HepG2 (cell line): ENCODE data around the gene FGFBP1. TPM values are rescaled to one million over a fixed set of nuclear protein-coding genes. Genes with fewer than 3 reads are reported as not detected.

Source experiments
- ATAC-seq: fragments of 200-7000 bp; cut with Tn5 transposase; 3 replicates; pipeline ENCODE4 v1.9.1; 2020; ENCODE audit warnings: mild to moderate bottlenecking, moderate library complexity
- BruUV-seq: library from RNA; stranded (reverse); fragments of 400-500 nt; replicated peaks from 2 replicates; lab custom pipeline; 2021; lab: Mats Ljungman, UMichigan
- CTCF ChIA-PET: fragments of 300-600 bp; formaldehyde crosslinking; extraction: SDS; loops from one replicate; lab custom pipeline; 2021; ENCODE audit warnings: low total read pairs, inconsistent platforms, low intra/inter-chr PET ratio; lab: Yijun Ruan, JAX
- POLR2A ChIA-PET: fragments of 350-600 bp; sonication (Branson Sonifier 250); formaldehyde crosslinking; loops from one replicate; lab custom pipeline; 2020; ENCODE audit warnings: antibody characterized with exemption, inconsistent platforms; lab: Yijun Ruan, JAX
- DNase-seq: peaks from one replicate; pipeline ENCODE4 v3.0.0-alpha.2; 2015; ENCODE audit warnings: low spot score
- FAIRE-seq: peaks from 3 replicates; lab custom pipeline; 2011; peaks lifted over from hg19 to GRCh38; lab: Jason Lieb, UNC
- H2AFZ ChIP-seq: one replicate; pipeline ENCODE4 v1.6.1; 2011; ENCODE audit warnings: low read length, inconsistent platforms
- H3K27ac ChIP-seq: fragments of 300-600 bp; 3 replicates; pipeline ENCODE4 v1.8.0; 2011; ENCODE audit warnings: mixed run types, mild to moderate bottlenecking, mixed read lengths, low read length, inconsistent platforms; ENCODE audit not compliant: insufficient read depth; ENCODE audit errors: extremely low read length
- H3K27me3 ChIP-seq, 2 experiments: fragments of 200-600 bp in 1 of 2; 2 replicates in 1 of 2; 3 replicates in 1 of 2; pipeline versions ENCODE4 v1.6.0 to v1.8.0; 2011; ENCODE audit warnings: low read length in 2 of 2, mild to moderate bottlenecking in 2 of 2, moderate library complexity in 2 of 2, inconsistent platforms in 1 of 2; ENCODE audit not compliant: insufficient read depth in 2 of 2, control insufficient read depth in 1 of 2
- H3K36me3 ChIP-seq, 2 experiments: fragments of 200-600 bp in 1 of 2; replicated peaks in 1 of 2; 2 replicates in 1 of 2; 3 replicates in 1 of 2; pipeline versions ENCODE4 v1.5.1 to v1.8.0; 2011; ENCODE audit warnings: low read length in 2 of 2, inconsistent platforms in 1 of 2; ENCODE audit not compliant: insufficient read depth in 2 of 2, control insufficient read depth in 1 of 2
- H3K4me1 ChIP-seq: 2 replicates; pipeline ENCODE4 v1.5.1; 2012; ENCODE audit warnings: low read length, inconsistent platforms; ENCODE audit not compliant: insufficient read depth
- H3K4me2 ChIP-seq: 2 replicates; pipeline ENCODE4 v1.6.0; 2011; ENCODE audit warnings: low read depth, low read length, inconsistent platforms
- H3K4me3 ChIP-seq, 3 experiments: fragments of 200-600 bp in 1 of 3; sonication (generic), shearing (Covaris generic) in 1 of 3; replicated peaks in 1 of 3; 2 replicates each; pipeline ENCODE4 v1.5.1; 2011 to 2016; ENCODE audit warnings: low read length in 3 of 3, inconsistent platforms in 2 of 3, low read depth in 2 of 3, mild to moderate bottlenecking in 2 of 3, control low read depth in 1 of 3, mixed read lengths in 1 of 3; ENCODE audit not compliant: insufficient read depth in 1 of 3
- H3K79me2 ChIP-seq: one replicate; pipeline ENCODE4 v1.6.1; 2011; ENCODE audit warnings: low read length, inconsistent platforms; ENCODE audit not compliant: insufficient read depth
- H3K9ac ChIP-seq: 2 replicates; pipeline ENCODE4 v1.6.0; 2011; ENCODE audit warnings: mild to moderate bottlenecking, low read depth, low read length, inconsistent platforms; ENCODE audit not compliant: insufficient read depth
- H3K9me3 ChIP-seq: 2 replicates; pipeline ENCODE4 v1.5.1; 2012; ENCODE audit warnings: mild to moderate bottlenecking, low read length
- H4K20me1 ChIP-seq: 2 replicates; pipeline ENCODE4 v1.6.0; 2011; ENCODE audit warnings: inconsistent platforms, mild to moderate bottlenecking, low read length, moderate library complexity; ENCODE audit not compliant: insufficient read depth
- DPF2 ChIP-seq: sonication (generic); formaldehyde crosslinking; IDR thresholded peaks from 2 replicates; pipeline ENCODE4 v1.4.0; 2020; ENCODE audit warnings: mild to moderate bottlenecking, low read depth, missing genetic modification reagents, borderline replicate concordance
- HDAC2 ChIP-seq: sonication (generic); formaldehyde crosslinking; IDR thresholded peaks from 2 replicates; pipeline ENCODE4 v1.4.0; 2020; ENCODE audit warnings: missing genetic modification reagents
- JUN ChIP-seq: sonication (generic); formaldehyde crosslinking; IDR thresholded peaks from 2 replicates; pipeline ENCODE4 v1.4.0; 2020; ENCODE audit warnings: mild to moderate bottlenecking, missing genetic modification reagents
- NCOR1 ChIP-seq: fragments of 200-600 bp; sonication (generic); IDR thresholded peaks from 2 replicates; pipeline ENCODE4 v1.7.0; 2017; ENCODE audit warnings: antibody characterized with exemption, low read length, borderline replicate concordance
- NR1H2 ChIP-seq: sonication (generic); formaldehyde crosslinking; IDR thresholded peaks from 2 replicates; pipeline ENCODE4 v1.8.1; 2022; ENCODE audit warnings: low read depth, missing genetic modification reagents, borderline replicate concordance
- NRL ChIP-seq: sonication (generic); formaldehyde crosslinking; IDR thresholded peaks from 2 replicates; pipeline ENCODE4 v1.5.0; 2020; ENCODE audit warnings: missing genetic modification reagents, mild to moderate bottlenecking, moderate library complexity, borderline replicate concordance
- RAD51 ChIP-seq: fragments of 450-650 bp; IDR thresholded peaks from 2 replicates; pipeline ENCODE4 v1.6.1; 2016; ENCODE audit warnings: borderline replicate concordance
- SUZ12 ChIP-seq: fragments of 150-350 bp; IDR thresholded peaks from 2 replicates; pipeline ENCODE4 v1.6.1; 2014; ENCODE audit warnings: low read depth, low read length
- TBP ChIP-seq: sonication (generic); formaldehyde crosslinking; IDR thresholded peaks from 2 replicates; pipeline ENCODE4 v1.5.0; 2020; ENCODE audit warnings: missing genetic modification reagents
- TEAD3 ChIP-seq: optimal IDR thresholded peaks from 2 replicates; pipeline ENCODE3; 2016; ENCODE audit warnings: borderline replicate concordance
- TOE1 ChIP-seq: sonication (generic); formaldehyde crosslinking; IDR thresholded peaks from 2 replicates; pipeline ENCODE4 v1.4.0; 2020; ENCODE audit warnings: mild to moderate bottlenecking, missing genetic modification reagents
- ZNF232 ChIP-seq: sonication (generic); formaldehyde crosslinking; IDR thresholded peaks from 2 replicates; pipeline ENCODE4 v1.4.0; 2020; ENCODE audit warnings: missing genetic modification reagents, borderline replicate concordance
- ZNF33B ChIP-seq: sonication (generic); formaldehyde crosslinking; IDR thresholded peaks from 2 replicates; pipeline ENCODE4 v1.5.1; 2020; ENCODE audit warnings: mild to moderate bottlenecking, missing genetic modification reagents
- ZNF501 ChIP-seq: sonication (generic); formaldehyde crosslinking; IDR thresholded peaks from 2 replicates; pipeline ENCODE4 v1.5.1; 2020; ENCODE audit warnings: mild to moderate bottlenecking, moderate library complexity, missing genetic modification reagents
- ZNF614 ChIP-seq: IDR thresholded peaks from 2 replicates; pipeline ENCODE4 v1.6.1; 2018; ENCODE audit warnings: missing biosample characterization, missing genetic modification reagents, inconsistent platforms, borderline replicate concordance
- ZNF746 ChIP-seq: sonication (generic); formaldehyde crosslinking; IDR thresholded peaks from 2 replicates; pipeline ENCODE4 v1.8.0; 2022; ENCODE audit warnings: mild to moderate bottlenecking, missing genetic modification reagents
- ZNF773 ChIP-seq: sonication (generic); formaldehyde crosslinking; IDR thresholded peaks from 2 replicates; pipeline ENCODE4 v1.4.0; 2020; ENCODE audit warnings: missing genetic modification reagents, borderline replicate concordance
- WGBS: methylation state at CpG from one replicate; pipeline ENCODE4 v1.1.6; 2017; ENCODE audit warnings: low lambda C conversion rate; 5-methylcytosine and 5-hydroxymethylcytosine counted together
- in situ Hi-C: cut with HindIII; loops from 2 replicates; pipeline ENCODE4 v1.10.0; 2017; ENCODE audit warnings: low pct_unique_long_range_greater_than_20kb; ENCODE audit not compliant: extremely low pct_ligation_motif_present
- intact Hi-C: fragments of 100-400 bp; cut with micrococcal nuclease; formaldehyde crosslinking; loops from one replicate; pipeline ENCODE4 v1.10.0; 2022; ENCODE audit not compliant: unreplicated experiment
- polyA plus RNA-seq, 8 experiments: library from polyadenylated mRNA; depleted of rRNA in 3 of 8; stranded (reverse) in 7 of 8; unstranded in 1 of 8; fragments of >200 nt; fragmentation: Illumina TruSeq in 4 of 8; extraction: Trizol in 4 of 8; gene quantifications; 2 replicates each; pipeline versions ENCODE4 v1.2.1 to v1.2.3, GENCODE V29; 2011 to 2016; ENCODE audit warnings: low read depth in 4 of 8, missing spikeins in 1 of 8, mixed read lengths in 1 of 8; ENCODE audit not compliant: insufficient read depth in 1 of 8
- total RNA-seq, 5 experiments: library from RNA; depleted of rRNA; stranded (reverse); fragments of >200 nt; fragmentation: Illumina TruSeq; extraction: Trizol; gene quantifications; 2 replicates each; pipeline ENCODE4 v1.2.3, GENCODE V29; 2016; ENCODE audit warnings: low read depth in 1 of 5
- TF ChIP-seq, protein P1 (sequence below): sonication (generic); formaldehyde crosslinking; IDR thresholded peaks from 2 replicates; pipeline ENCODE4 v1.5.0; 2020; ENCODE audit warnings: missing genetic modification reagents, mild to moderate bottlenecking, borderline replicate concordance
- TF ChIP-seq, protein P2 (sequence below): IDR thresholded peaks from 2 replicates; pipeline ENCODE4 v1.6.1; 2018; ENCODE audit warnings: missing genetic modification reagents, mild to moderate bottlenecking, missing compliant biosample characterization
- TF ChIP-seq, protein P3 (sequence below), 2 experiments: sonication (generic) in 1 of 2; formaldehyde crosslinking in 1 of 2; IDR thresholded peaks; 2 replicates each; pipeline versions ENCODE4 v1.6.1 to v1.9.0; 2014 to 2022; ENCODE audit warnings: antibody characterized with exemption in 1 of 2, borderline replicate concordance in 1 of 2, inconsistent platforms in 1 of 2, low read depth in 1 of 2, missing genetic modification reagents in 1 of 2

FGFBP1 gene
- total and polyA plus RNA-seq, 2 of the 13 experiments (the other 11 are each of a cell fraction or from before 2014, with no cell fraction given), result not detected

DNA sequence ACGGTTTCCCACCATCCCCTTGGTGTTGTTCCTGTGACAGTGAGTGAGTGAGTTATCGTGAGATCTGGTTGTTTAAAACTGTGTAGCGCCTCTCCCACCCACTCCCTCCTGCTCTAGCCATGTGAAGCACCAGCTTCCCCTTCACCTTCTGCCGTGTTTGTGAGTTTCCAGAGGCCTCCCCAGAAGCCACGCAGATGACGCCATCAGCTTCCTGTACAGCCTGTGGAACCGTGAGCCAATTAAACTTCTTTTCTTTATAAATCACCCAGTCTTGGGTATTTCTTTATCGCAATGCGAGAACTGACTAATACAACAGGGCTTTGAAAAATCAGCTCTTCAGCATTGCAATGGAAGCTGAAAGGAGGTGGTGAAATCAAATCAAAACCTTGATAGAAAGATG is 50.0 kb downstream of the FGFBP1 start:
- WGBS, result 48% methylated on average over 9 of the region's 9 CpGs
- Histone ChIP-seq H4K20me1 (no peaks in the 10 kb centered on the region), H2AFZ (no peak overlapping the region), H3K27ac (no peak overlapping the region), H3K4me1 (no peaks in the 10 kb centered on the region), H3K4me3 (no peak overlapping the region), H3K9me3 (no peaks in the 10 kb centered on the region), H3K4me2 (no peak overlapping the region), H3K36me3 (no peaks in the 10 kb centered on the region), H3K9ac (no peak overlapping the region), H3K27me3 (no peaks in the 10 kb centered on the region), H3K79me2 (no peaks in the 10 kb centered on the region)
- intact Hi-C loops (no loop called here), in situ Hi-C loops (no loop called here)
- FAIRE-seq (no peak), ATAC-seq (no peak), DNase-seq (no peak)
- TF ChIP-seq ZNF746 (CRISPR knock-in tag), result no peak
- no peak for TF ChIP-seq ZNF773 (CRISPR knock-in tag)
- TF ChIP-seq, protein P1, sequence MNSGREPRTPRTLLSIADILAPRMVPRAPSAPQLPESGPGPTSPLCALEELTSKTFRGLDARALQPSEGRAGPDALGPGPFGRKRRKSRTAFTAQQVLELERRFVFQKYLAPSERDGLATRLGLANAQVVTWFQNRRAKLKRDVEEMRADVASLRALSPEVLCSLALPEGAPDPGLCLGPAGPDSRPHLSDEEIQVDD (CRISPR knock-in tag), result no peak
- no peak for TF ChIP-seq ZNF501 (CRISPR knock-in tag)
- TF ChIP-seq ZNF614 (CRISPR knock-in tag), result no peak
- TF ChIP-seq NRL (CRISPR knock-in tag), result no peak
- no peak for TF ChIP-seq ZNF232 (CRISPR knock-in tag)
- no peak for TF ChIP-seq JUN (CRISPR knock-in tag)
- no peak for TF ChIP-seq NCOR1
- no peak for TF ChIP-seq RAD51
- no peak for TF ChIP-seq NR1H2 (CRISPR knock-in tag)
- no peak for TF ChIP-seq TEAD3 (CRISPR knock-in tag)
- TF ChIP-seq TOE1 (CRISPR knock-in tag), result no peak
- TF ChIP-seq, protein P2, sequence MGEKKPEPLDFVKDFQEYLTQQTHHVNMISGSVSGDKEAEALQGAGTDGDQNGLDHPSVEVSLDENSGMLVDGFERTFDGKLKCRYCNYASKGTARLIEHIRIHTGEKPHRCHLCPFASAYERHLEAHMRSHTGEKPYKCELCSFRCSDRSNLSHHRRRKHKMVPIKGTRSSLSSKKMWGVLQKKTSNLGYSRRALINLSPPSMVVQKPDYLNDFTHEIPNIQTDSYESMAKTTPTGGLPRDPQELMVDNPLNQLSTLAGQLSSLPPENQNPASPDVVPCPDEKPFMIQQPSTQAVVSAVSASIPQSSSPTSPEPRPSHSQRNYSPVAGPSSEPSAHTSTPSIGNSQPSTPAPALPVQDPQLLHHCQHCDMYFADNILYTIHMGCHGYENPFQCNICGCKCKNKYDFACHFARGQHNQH (CRISPR knock-in tag), result no peak
- TF ChIP-seq DPF2 (CRISPR knock-in tag), result no peak
- no peak for TF ChIP-seq TBP (CRISPR knock-in tag)
- no peak for TF ChIP-seq HDAC2
- no peak for TF ChIP-seq ZNF33B
- TF ChIP-seq SUZ12, result no peak
- TF ChIP-seq, protein P3, sequence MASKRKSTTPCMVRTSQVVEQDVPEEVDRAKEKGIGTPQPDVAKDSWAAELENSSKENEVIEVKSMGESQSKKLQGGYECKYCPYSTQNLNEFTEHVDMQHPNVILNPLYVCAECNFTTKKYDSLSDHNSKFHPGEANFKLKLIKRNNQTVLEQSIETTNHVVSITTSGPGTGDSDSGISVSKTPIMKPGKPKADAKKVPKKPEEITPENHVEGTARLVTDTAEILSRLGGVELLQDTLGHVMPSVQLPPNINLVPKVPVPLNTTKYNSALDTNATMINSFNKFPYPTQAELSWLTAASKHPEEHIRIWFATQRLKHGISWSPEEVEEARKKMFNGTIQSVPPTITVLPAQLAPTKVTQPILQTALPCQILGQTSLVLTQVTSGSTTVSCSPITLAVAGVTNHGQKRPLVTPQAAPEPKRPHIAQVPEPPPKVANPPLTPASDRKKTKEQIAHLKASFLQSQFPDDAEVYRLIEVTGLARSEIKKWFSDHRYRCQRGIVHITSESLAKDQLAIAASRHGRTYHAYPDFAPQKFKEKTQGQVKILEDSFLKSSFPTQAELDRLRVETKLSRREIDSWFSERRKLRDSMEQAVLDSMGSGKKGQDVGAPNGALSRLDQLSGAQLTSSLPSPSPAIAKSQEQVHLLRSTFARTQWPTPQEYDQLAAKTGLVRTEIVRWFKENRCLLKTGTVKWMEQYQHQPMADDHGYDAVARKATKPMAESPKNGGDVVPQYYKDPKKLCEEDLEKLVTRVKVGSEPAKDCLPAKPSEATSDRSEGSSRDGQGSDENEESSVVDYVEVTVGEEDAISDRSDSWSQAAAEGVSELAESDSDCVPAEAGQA (IDR thresholded peaks at IDR 0.05; ENCODE audit: low read depth), result no peak
- TF ChIP-seq, protein P3 (CRISPR knock-in tag; IDR thresholded peaks at IDR 0.05; ENCODE audit: borderline replicate concordance), result no peak
- POLR2A ChIA-PET, result no interaction called here
- BruUV-seq, result no TSS peak
- CTCF ChIA-PET, result no interaction called here
